Cardiac muscle cell (in vitro differentiated cells and primary cell): ENCODE measurements around the gene PTPRM. TPM values are rescaled to one million over a fixed set of nuclear protein-coding genes. Genes with fewer than 3 reads are reported as not detected.

ENCODE experiments used
- DNase-seq, 2 donors: peaks; one replicate each; pipeline versions ENCODE4 v3.0.0 to v3.0.0-alpha.2; 2010 to 2017; ENCODE audit warnings: low read depth in 1 of 2, low spot score in 1 of 2
- H3K27ac ChIP-seq: fragments of 200-600 bp; sonication (generic); 2 replicates; pipeline ENCODE4 v1.5.1; 2016
- H3K27me3 ChIP-seq: fragments of 200-600 bp; sonication (generic); 2 replicates; pipeline ENCODE4 v1.6.0; 2016; ENCODE audit warnings: control low read depth
- H3K36me3 ChIP-seq: fragments of 200-600 bp; sonication (generic); 2 replicates; pipeline ENCODE4 v1.5.1; 2016; ENCODE audit warnings: control low read depth
- H3K4me1 ChIP-seq: fragments of 200-600 bp; sonication (generic); 2 replicates; pipeline ENCODE4 v1.8.1; 2017; ENCODE audit warnings: low read depth, mild to moderate bottlenecking, mixed run types
- H3K4me3 ChIP-seq: fragments of 200-600 bp; sonication (generic); 2 replicates; pipeline ENCODE4 v1.5.1; 2016; ENCODE audit warnings: mild to moderate bottlenecking
- H3K9me3 ChIP-seq: fragments of 200-600 bp; sonication (generic); 2 replicates; pipeline ENCODE4 v1.5.1; 2017; ENCODE audit warnings: low read depth, mild to moderate bottlenecking, control low read depth
- polyA plus RNA-seq: library from polyadenylated mRNA; unstranded; fragments of >200 nt; fragmentation: Nextera tagmentation; extraction: Ambion mirVana; gene quantifications from 2 replicates; pipeline ENCODE4 v1.2.1, GENCODE V29; 2016
- total RNA-seq: library from RNA; depleted of rRNA; stranded (reverse); fragments of >200 nt; gene quantifications from 2 replicates; pipeline ENCODE4 v1.2.3, GENCODE V29; 2016
- TF ChIP-seq, protein P1 (sequence below): IDR thresholded peaks from 2 replicates; pipeline ENCODE4 v1.5.1; 2012; ENCODE audit warnings: low read depth, mild to moderate bottlenecking, low read length

Gene PTPRM
- total and polyA plus RNA-seq, 2 experiments from 2014 or later: 26.5 to 48.8 TPM

DNA sequence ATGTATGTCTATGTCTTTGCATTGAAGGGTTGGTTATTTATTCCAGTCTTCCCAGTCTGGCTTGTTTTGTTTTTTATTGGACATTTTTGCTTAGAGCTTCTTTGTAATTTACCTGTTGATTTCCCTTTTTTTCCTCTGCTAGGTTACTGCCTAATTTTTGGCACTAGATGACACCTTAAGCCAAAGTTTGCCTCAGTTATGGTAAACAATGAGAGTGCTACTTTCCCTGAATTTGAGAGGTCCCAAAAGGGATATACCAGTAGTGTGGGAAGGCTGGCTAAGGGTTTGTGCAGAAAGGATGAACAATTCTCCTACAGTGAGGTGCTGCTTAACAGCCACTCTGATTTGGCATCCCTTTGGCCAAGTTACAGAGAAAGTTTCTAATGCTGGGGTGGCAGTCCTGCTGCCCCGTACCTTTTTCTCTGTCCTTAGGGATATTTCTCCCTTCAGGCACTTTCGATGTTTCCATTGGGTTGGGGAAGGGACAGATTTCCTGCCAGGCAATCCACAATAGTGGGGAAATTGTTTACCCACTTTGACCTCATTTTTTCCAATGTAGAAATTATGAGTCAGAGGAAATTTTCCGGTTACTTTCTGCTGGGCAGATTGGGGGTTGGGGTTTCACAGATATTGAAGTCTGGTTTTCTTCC lies 354.9 kb downstream of the PTPRM start:
- H3K4me1 ChIP-seq: peaks cover 26% of the 10 kb centered on the region
- H3K4me3 ChIP-seq: no peak overlapping the region
- H3K27ac ChIP-seq: no peak overlapping the region
- no peaks in the 10 kb centered on the region for H3K36me3 ChIP-seq
- TF ChIP-seq, protein P1, sequence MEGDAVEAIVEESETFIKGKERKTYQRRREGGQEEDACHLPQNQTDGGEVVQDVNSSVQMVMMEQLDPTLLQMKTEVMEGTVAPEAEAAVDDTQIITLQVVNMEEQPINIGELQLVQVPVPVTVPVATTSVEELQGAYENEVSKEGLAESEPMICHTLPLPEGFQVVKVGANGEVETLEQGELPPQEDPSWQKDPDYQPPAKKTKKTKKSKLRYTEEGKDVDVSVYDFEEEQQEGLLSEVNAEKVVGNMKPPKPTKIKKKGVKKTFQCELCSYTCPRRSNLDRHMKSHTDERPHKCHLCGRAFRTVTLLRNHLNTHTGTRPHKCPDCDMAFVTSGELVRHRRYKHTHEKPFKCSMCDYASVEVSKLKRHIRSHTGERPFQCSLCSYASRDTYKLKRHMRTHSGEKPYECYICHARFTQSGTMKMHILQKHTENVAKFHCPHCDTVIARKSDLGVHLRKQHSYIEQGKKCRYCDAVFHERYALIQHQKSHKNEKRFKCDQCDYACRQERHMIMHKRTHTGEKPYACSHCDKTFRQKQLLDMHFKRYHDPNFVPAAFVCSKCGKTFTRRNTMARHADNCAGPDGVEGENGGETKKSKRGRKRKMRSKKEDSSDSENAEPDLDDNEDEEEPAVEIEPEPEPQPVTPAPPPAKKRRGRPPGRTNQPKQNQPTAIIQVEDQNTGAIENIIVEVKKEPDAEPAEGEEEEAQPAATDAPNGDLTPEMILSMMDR: no peak
- peak in 1 of 2 donors; percentile 84 for DNase-seq
- H3K9me3 ChIP-seq: no peaks in the 10 kb centered on the region
- no peaks in the 10 kb centered on the region for H3K27me3 ChIP-seq

DNA sequence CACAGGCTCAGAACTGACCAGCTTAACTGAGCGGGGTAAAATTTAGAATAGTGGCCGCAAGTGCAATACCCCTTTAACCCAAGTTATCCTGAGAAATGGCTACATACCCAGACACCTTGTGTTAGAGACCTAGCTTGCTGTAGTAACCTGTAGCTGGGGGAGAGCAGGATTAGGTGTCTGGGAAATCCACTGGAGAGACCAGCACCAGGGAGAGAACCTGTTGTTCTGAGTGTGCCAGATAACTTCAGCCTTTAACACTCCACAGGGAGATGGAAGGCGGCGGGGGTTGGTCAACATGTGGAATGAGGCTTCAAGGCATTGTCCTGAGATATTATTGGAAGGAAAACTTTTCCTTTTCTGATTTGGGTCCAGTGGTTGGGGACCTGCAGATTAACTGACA lies 356.0 kb downstream of the PTPRM start:
- DNase-seq: peak; percentile 27 to 43
- no peaks in the 10 kb centered on the region for H3K27me3 ChIP-seq
- H3K9me3 ChIP-seq: no peaks in the 10 kb centered on the region
- H3K27ac ChIP-seq: peak overlapping the region; percentile 59
- no peaks in the 10 kb centered on the region for H3K36me3 ChIP-seq
- H3K4me3 ChIP-seq: no peak overlapping the region
- peaks cover 29% of the 10 kb centered on the region for H3K4me1 ChIP-seq
- TF ChIP-seq, protein P1: no peak

- peak; percentile 10 to 20 for DNase-seq
- H3K27ac ChIP-seq: no peak overlapping the region
- H3K4me1 ChIP-seq: peaks cover 43% of the 10 kb centered on the region
Measured at GRCh38 chr18:7924616-7925015, 357.5 kb downstream of the PTPRM start.

DNA sequence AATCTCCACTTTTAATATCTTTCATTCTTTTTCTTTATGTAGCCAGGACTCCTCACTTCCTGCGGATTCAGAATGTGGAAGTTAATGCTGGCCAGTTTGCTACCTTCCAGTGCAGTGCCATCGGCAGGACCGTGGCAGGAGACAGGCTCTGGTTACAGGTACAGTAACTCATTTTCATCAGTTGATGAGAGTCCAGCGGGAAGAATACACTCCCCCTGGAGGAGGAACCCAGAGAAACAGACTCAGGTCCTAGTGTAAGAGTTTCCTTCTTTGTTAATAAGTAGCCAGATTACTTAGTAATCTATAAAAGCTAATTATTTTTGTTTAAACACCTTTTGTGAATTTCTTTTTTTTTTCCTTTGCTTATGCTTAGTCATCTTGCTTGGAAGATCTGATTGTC lies 359.4 kb downstream of the PTPRM start:
- Histone ChIP-seq H3K36me3 (no peaks in the 10 kb centered on the region), H3K27me3 (no peaks in the 10 kb centered on the region), H3K9me3 (no peaks in the 10 kb centered on the region), H3K4me1 (peaks cover 43% of the 10 kb centered on the region), H3K4me3 (no peak overlapping the region), H3K27ac (peak overlapping the region; percentile 72)
- DNase-seq: peak in 1 of 2 donors; percentile 48
- TF ChIP-seq, protein P1: no peak

More at GRCh38 chr18:7924616-7925015, 357.5 kb downstream of the PTPRM start:
- Histone ChIP-seq H3K36me3 (no peaks in the 10 kb centered on the region), H3K27me3 (no peaks in the 10 kb centered on the region), H3K9me3 (no peaks in the 10 kb centered on the region), H3K4me3 (no peak overlapping the region)
- TF ChIP-seq, protein P1: no peak

DNA sequence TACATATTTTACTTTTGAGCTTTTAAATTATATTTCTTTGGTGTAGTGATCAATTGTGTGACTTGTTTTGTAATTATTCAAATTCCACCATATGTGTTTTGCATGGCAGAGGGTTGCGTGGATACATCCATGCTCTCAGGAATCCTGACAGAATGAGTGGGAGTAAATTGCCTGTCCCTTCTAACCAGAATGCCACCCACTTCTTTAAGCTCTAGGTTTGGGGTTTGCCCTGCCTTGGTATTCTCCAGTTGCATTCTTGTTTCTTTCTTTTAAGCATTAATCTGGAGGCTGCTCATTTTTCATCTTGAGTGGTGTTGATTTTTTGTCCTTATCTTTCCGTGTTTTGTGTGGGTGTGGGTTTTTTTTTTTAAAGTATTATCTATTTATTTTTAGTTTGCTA lies 360.0 kb downstream of the PTPRM start:
- H3K9me3 ChIP-seq: no peaks in the 10 kb centered on the region
- DNase-seq: peak; percentile 23 to 58
- TF ChIP-seq, protein P1: no peak
- H3K4me3 ChIP-seq: no peak overlapping the region
- peak overlapping the region; percentile 72 for H3K27ac ChIP-seq
- H3K4me1 ChIP-seq: peaks cover 43% of the 10 kb centered on the region
- H3K27me3 ChIP-seq: no peaks in the 10 kb centered on the region
- H3K36me3 ChIP-seq: no peaks in the 10 kb centered on the region
